Epithelial cell of prostate (primary cell): Measurements from ENCODE around the gene IARS1.

Experiments
- DNase-seq: peaks from one replicate; pipeline ENCODE4 v3.0.0-alpha.2; 2011; ENCODE audit warnings: low read depth, low spot score
- H3K27ac ChIP-seq: fragments of 450-650 bp; 2 replicates; pipeline ENCODE4 v1.5.1; 2017; ENCODE audit warnings: mild to moderate bottlenecking

The IARS1 gene

DNA sequence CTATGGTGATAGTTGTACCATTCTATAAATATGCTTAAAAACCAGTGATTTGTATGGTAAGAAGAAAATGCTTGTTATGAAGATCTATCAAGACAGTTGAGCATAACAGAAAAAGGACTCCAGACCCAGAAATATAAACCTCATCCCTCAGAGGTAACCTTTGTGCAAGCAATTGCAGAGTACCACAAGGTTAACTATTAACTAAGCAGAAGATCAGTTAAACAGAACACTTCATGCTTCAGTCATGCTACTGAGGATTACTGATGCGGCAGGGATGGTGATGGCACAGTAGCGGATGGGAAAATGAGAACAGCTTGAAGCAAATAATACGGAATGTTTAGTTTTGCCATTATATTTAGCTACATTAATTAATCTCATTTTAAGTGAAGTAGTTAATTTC, 45.5 kb downstream of the IARS1 start:
- DNase-seq = no peak

DNA sequence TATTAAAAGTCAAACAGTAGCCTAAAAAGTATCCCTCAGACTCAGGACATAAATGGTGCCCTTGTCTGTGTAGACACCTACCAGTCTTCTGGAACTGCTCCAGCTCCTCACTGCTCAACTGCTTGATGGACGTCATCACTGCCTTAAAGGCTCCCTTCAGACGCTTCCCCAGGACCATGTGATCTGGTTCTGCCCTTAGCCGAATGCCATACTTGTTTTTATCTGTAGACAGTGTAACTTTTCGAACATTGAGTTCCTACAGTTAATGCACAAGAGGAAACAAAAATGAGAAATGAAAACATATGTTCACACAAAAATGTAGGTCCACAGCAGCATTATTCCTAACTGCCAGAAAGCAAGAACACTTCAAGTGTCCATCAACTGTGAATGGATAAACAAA, 46.2 kb downstream of the IARS1 start:
- DNase-seq = no peak
- H3K27ac ChIP-seq = no peak overlapping the region

More for the DNA sequence above, 45.5 kb downstream of the IARS1 start:
- H3K27ac ChIP-seq = no peak overlapping the region

DNA sequence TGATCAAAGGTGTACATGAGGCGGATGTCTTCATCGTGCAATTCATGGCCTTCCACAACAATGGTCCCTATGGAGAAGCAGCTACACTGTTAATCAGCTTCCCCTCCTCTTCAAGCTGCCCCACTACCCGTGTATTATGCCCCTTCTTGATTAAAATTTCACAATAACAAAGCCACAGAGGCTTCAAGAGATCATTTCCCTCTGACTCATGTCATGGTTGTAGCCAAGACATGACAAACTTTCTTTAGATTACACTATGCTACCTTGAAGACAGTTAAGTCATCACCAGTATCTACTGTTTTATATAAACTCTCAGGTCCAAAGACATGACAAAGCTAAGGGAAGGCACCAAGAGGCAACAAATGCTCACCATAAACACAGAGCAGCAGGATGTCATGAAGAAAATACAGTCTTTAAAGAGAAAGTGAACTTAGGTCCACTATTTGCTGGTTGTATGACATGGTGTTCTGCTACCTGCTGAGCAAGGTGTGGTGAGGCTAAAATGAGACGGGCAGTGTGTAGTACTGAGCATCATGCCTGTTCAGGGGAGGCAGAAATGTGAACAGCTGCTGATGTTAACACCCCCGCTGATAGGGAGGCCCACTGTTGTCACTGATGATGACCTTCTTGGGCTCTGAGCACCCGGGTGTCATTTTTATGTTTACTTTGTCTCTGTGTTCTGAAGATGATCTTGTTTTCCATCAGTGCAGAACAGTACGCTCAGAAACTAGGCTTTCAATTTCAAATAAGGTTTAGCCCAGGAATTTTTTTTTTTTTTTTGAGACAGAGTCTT, 48.3 kb downstream of the IARS1 start:
- H3K27ac ChIP-seq = peak overlapping the region; percentile 55
- DNase-seq = no peak
